RWPE2 (cell line): Measurements from ENCODE around the gene ALK.

Experiments used
- ATAC-seq: fragments of 200-7000 bp; cut with Tn5 transposase; 3 replicates; pipeline ENCODE4 v1.9.1; 2021; ENCODE audit warnings: low read depth
- DNase-seq: peaks from one replicate; pipeline ENCODE4 v3.0.0-alpha.2; 2020; ENCODE audit warnings: low spot score
- H3K27ac ChIP-seq: fragments of 450-650 bp; 2 replicates; pipeline ENCODE4 v1.5.1; 2017; ENCODE audit warnings: mild to moderate bottlenecking; ENCODE audit not compliant: poor library complexity, severe bottlenecking
- H3K27me3 ChIP-seq: fragments of 250-450 bp; sonication (Bioruptor Pico); 2 replicates; pipeline ENCODE4 v1.5.1; 2021; ENCODE audit warnings: mild to moderate bottlenecking, moderate library complexity; ENCODE audit not compliant: insufficient read depth, poor library complexity, severe bottlenecking
- H3K36me3 ChIP-seq: fragments of 250-450 bp; sonication (Bioruptor Pico); 2 replicates; pipeline ENCODE4 v1.5.1; 2020; ENCODE audit warnings: low read depth, mild to moderate bottlenecking, moderate library complexity
- H3K4me1 ChIP-seq: fragments of 250-450 bp; sonication (Bioruptor Pico); 2 replicates; pipeline ENCODE4 v1.5.1; 2021; ENCODE audit warnings: mild to moderate bottlenecking, moderate library complexity; ENCODE audit not compliant: insufficient read depth, poor library complexity, severe bottlenecking
- H3K4me3 ChIP-seq: fragments of 250-450 bp; sonication (Bioruptor Pico); 2 replicates; pipeline ENCODE4 v1.5.1; 2021; ENCODE audit warnings: mild to moderate bottlenecking, moderate library complexity; ENCODE audit not compliant: severe bottlenecking
- H3K9me3 ChIP-seq: fragments of 250-450 bp; sonication (Bioruptor Pico); 2 replicates; pipeline ENCODE4 v1.5.1; 2021; ENCODE audit warnings: mild to moderate bottlenecking, moderate library complexity; ENCODE audit not compliant: severe bottlenecking
- CTCF ChIP-seq: fragments of 450-650 bp; IDR thresholded peaks from one replicate; pipeline ENCODE4 v1.5.1; 2017; ENCODE audit warnings: mild to moderate bottlenecking, moderate library complexity; ENCODE audit not compliant: poor library complexity, severe bottlenecking

The ALK gene

GRCh38 chr2:29880084-29880483 lies 41.3 kb downstream of the ALK start:
- Histone ChIP-seq H3K27me3 (peaks cover 3% of the 10 kb centered on the region), H3K4me1 (no peaks in the 10 kb centered on the region), H3K36me3 (no peaks in the 10 kb centered on the region), H3K4me3 (no peak overlapping the region), H3K9me3 (no peaks in the 10 kb centered on the region), H3K27ac (no peak overlapping the region)
- no peak for ATAC-seq
- no peak for DNase-seq
- TF ChIP-seq CTCF: no peak

- no peak for ATAC-seq
- Histone ChIP-seq H3K27me3 (peaks cover 4% of the 10 kb centered on the region), H3K27ac (no peak overlapping the region)
Observed at GRCh38 chr2:29879456-29879855, 41.9 kb downstream of the ALK start.

GRCh38 chr2:29878898-29879297 lies 42.5 kb downstream of the ALK start:
- no peak overlapping the region for H3K27ac ChIP-seq
- H3K36me3 ChIP-seq: no peaks in the 10 kb centered on the region
- no peak overlapping the region for H3K4me3 ChIP-seq
- no peaks in the 10 kb centered on the region for H3K9me3 ChIP-seq
- peaks cover 7% of the 10 kb centered on the region for H3K27me3 ChIP-seq
- no peak for TF ChIP-seq CTCF
- peak; percentile 97 for ATAC-seq
- H3K4me1 ChIP-seq: no peaks in the 10 kb centered on the region
- DNase-seq: no peak

More at GRCh38 chr2:29879456-29879855, 41.9 kb downstream of the ALK start:
- no peak for DNase-seq
- H3K9me3 ChIP-seq: no peaks in the 10 kb centered on the region
- TF ChIP-seq CTCF: no peak
- H3K36me3 ChIP-seq: no peaks in the 10 kb centered on the region
- H3K4me3 ChIP-seq: no peak overlapping the region
- no peaks in the 10 kb centered on the region for H3K4me1 ChIP-seq

- no peaks in the 10 kb centered on the region for H3K4me1 ChIP-seq
- ATAC-seq (no peak), DNase-seq (no peak)
- H3K27me3 ChIP-seq: peaks cover 4% of the 10 kb centered on the region
- no peaks in the 10 kb centered on the region for H3K36me3 ChIP-seq
- no peak overlapping the region for H3K4me3 ChIP-seq
- no peak overlapping the region for H3K27ac ChIP-seq
- no peaks in the 10 kb centered on the region for H3K9me3 ChIP-seq
- TF ChIP-seq CTCF: no peak
Observed at GRCh38 chr2:29876374-29876773, 45.0 kb downstream of the ALK start.

GRCh38 chr2:29874745-29875144 lies 46.6 kb downstream of the ALK start:
- no peak for TF ChIP-seq CTCF
- Histone ChIP-seq H3K36me3 (no peaks in the 10 kb centered on the region), H3K4me1 (no peaks in the 10 kb centered on the region), H3K27me3 (peaks cover 4% of the 10 kb centered on the region), H3K9me3 (no peaks in the 10 kb centered on the region), H3K4me3 (no peak overlapping the region), H3K27ac (no peak overlapping the region)
- DNase-seq: no peak
- no peak for ATAC-seq
